NCI-H187 (cell line): ENCODE data around the gene METTL26.

Source experiments
- DNase-seq, 2 experiments: peaks; one replicate each; lab custom pipeline; 2025; lab: John Stamatoyannopoulos, UW

The METTL26 gene

GRCh38 chr16:674968-675883 is 39.1 kb upstream of the METTL26 start, which contains the start of gene RHBDL1:
Gene RHBDL1, plus strand, starts transcription at chr16:675671. Its CDS starts 120 bp downstream, at chr16:675791.
- DNase-seq, result no peak

DNA sequence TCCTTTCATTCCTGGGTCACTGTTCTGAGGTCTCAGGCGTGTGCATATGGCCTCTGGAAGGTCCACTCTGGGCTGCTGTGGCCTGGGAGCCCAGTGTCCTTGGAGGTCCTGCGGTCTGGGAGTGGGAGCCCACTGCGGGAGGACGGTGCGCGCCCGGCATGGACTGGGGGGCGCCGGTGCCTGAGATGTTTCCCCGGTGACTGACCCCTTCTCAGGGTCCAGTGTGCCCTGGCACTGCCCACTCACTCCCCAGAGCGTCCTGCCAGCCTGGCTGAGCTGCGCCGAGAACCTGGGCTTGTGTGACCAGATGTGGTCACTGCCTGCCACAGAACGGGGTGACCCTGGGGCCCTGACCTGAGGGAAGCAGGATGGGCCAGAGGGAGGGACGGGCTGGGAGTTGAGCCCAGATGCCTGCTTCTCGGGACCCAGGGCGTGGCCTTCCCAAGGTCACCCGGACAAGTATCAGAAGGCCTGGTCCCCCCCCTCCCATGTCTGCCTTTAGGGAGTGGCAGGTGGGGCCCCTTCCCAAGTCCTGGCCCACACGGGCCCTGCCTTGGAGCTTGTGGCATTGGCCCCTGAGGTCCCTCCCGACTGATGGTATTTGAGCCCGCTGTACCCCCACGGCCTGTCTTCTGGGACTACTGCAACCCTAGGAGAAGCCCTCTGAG is 38.2 kb upstream of the METTL26 start:
- no peak for DNase-seq

DNA sequence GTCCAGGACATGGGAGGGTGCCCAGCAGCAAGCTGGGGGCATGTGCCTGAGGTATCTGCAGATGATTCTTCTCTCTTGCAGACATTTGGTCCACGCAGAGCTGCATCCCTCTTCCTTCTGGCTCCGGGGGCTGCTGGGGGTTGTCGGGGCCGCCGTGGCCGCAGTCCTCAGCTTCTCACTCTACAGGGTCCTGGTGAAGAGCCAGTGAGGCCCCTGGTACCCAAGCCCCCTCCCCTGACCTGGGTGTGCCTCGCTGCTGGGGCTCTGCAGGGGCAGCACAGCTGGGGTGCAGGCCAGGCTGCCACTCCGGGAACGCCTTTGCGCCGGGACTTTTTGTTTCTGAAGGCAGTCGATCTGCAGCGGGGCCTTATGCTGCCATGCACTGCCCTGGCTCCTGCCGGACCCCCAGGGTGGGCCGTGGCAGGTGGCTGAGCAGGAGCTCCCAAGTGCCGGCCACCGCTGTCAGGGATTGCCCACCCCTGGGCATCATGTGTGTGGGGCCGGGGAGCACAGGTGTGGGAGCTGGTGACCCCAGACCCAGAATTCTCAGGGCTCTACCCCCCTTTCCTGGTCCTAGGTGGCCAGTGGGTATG is 37.4 kb upstream of the METTL26 start:
- no peak for DNase-seq

GRCh38 chr16:672851-673250 is 36.7 kb upstream of the METTL26 start:
- no peak for DNase-seq

DNA sequence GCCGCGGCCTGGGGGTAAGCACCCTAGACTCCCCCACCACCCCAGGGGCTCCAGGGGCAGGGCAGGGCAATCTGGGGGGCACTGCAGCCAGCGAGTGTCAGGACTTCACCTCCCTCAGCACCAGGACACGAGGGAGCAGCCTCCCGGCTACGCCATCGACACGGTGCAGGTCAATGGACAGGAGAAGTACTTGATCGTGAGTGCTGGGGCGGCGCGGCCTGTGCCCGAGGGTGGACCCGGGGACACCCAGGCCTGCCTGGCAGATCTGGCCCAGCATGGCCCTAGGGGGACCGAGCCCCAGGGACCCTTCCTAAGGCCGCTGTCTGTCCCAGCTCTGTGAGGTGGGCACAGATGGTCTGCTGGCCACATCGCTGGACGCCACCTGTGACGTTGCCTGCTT is 36.3 kb upstream of the METTL26 start:
- DNase-seq, result no peak

DNA sequence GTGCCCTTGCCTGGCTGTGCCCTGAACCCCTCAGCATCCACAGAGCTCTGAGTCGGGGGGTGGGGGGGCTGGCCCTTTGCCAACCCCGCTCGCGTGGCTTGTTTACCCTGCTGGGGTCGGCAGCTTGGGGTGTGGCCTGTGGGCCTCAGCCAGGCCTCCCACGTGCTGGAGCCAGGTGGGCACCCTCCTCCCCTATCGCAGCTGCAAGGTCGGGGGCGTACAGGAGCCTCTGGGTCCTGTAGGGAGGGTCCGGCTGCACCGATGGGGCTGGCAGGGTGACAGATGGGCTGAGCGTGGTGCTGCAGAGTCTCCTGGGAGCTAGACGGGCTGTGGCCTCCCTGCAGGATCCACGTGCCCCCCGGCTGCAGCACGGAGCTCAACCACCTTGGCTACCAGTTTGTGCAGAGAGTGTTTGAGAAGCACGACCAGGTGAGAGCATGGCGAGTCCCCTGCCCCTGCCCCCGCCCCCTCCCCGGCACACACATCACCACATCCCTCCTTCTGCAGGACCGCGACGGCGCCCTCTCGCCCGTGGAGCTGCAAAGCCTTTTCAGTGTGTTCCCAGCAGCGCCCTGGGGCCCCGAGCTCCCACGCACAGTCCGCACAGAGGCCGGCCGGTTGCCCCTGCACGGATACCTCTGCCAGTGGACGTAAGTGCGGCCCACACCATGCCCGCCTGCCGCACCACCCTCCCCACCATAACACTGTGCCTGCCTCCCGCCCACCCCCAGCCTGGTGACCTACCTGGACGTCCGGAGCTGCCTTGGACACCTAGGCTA is 35.4 kb upstream of the METTL26 start:
- DNase-seq, result no peak

- DNase-seq, result no peak
Observed at GRCh38 chr16:670485-671352, 34.6 kb upstream of the METTL26 start.

DNA sequence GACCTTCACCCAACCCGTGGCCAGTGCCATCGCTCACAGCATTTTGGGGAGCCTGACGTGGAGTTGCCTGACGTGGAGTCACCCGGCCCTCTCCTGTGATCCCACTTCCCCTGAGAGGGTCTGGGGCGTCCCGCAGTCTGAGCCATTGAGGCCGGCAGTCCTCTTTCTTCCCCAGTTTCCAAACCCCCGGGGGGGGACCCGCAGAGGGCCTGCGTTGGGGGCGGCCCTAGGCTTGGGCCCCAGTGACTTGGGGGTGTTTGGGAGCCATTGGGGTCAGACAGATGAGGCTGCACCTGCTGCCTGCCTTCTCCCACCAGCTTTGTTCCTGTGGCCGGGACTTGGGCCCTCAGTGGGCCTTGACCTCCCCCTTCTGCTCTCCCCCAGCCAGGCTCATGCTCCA is 33.6 kb upstream of the METTL26 start:
- DNase-seq, result no peak

- no peak for DNase-seq
Observed at GRCh38 chr16:668519-669171, 32.5 kb upstream of the METTL26 start.

DNA sequence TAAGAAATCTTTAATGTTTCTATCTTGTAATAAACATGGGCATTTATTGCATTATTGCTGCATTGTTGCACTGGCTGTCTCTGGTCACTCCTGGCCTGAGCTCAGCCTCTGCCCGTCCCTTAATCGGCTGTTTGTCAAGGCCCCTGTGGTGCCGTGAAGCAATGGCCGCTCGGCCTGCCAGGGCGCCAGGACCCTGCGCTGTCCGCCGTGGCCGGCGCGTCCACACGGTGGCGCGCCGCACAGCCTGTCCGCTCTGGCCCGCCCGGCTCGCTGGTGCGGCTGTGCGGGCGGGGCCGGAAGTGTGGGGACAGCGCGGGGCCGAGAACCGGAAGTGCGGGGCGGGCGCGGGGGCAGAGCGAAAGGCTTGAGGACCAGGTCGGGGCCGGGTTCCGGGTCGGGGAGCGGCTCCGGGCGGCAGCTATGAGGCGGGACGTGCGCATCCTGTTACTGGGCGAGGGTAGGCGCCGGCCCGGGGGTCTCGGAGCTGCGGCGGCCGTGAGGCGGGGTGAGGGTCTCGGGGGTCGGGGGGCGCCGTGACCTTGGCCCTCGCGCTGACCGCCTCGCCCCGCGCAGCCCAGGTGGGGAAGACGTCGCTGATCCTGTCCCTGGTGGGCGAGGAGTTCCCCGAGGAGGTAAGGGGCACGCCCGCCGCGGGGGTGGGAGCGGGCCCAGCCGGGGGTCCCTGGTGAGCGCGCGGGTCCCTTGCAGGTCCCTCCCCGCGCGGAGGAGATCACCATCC is 31.8 kb upstream of the METTL26 start, which contains the start of gene RHOT2:
Gene RHOT2, plus strand, starts transcription at position 353 of the 739 bp plus-strand sequence. Its CDS starts 68 bp downstream, at position 421.
- DNase-seq, result peak; percentile 88 to 95

DNA sequence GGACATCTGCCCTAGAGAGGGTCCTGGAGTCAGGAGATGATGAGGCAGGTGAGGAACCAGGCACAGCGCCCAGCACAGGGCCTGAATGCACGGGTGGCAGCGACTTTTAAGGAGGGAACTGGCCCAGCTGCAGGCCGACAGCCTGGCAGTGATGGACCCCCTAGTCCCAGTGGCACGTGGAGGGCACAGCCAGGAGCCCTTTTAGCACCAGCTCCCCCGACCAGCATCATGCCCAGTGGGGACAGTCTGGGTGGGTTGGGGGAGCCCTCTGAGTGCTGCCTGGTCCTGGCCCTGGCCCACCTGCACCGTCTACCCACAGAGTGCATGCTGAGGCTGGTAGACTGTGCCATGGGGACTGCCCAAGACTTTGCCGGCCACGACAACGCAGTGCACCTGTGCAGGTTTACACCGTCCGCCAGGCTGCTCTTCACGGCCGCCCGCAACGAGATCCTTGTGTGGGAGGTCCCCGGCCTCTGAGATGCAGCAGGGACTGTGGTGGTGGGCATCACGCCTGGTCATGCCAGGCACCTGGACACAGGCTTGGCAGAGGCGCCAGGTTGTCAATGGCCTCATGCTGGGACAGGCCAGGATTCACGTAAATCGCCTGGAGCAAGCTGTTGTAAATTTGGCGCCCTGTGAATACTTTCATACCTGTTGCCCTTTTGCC is 31.1 kb upstream of the METTL26 start:
- DNase-seq, result no peak

DNA sequence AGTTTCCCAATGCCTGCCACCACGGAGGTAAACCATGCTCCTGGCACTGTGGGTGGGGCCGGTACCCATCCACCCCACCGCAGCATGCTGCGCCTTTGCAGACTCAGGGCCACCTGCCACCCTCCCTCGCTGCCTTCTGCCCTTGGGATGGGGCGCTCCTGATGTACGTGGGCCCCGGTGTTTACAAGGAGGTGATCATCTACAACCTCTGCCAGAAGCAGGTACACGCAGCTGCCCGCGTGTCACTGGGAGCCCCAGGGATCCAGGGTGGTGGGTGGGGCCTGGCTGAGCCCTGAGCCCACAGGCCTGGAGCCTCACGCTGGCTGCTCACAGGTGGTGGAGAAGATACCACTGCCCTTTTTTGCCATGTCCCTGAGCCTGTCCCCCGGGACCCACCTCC is 30.5 kb upstream of the METTL26 start:
- DNase-seq, result no peak

- no peak for DNase-seq
Observed at GRCh38 chr16:662597-662996, 26.5 kb upstream of the METTL26 start.

DNA sequence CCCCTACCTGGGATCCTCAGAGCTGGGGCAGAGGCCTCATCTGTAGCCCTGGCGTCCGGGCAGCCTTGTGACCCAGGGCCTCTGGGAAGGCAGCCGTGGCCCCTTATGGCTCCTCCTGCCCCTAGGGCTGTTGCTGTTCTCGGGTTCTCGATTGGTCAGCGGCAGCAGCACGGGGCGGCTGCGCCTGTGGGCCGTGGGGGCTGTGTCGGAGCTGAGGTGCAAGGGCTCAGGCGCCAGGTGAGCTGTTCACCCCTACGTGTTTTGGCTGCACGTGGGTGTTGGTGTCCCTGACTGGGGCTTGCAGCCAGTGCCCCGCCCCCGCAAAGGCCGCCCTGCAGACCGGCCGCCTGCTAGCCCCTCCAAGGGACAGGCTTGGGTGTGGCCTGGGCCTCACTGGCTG is 26.0 kb upstream of the METTL26 start:
- DNase-seq, result no peak

DNA sequence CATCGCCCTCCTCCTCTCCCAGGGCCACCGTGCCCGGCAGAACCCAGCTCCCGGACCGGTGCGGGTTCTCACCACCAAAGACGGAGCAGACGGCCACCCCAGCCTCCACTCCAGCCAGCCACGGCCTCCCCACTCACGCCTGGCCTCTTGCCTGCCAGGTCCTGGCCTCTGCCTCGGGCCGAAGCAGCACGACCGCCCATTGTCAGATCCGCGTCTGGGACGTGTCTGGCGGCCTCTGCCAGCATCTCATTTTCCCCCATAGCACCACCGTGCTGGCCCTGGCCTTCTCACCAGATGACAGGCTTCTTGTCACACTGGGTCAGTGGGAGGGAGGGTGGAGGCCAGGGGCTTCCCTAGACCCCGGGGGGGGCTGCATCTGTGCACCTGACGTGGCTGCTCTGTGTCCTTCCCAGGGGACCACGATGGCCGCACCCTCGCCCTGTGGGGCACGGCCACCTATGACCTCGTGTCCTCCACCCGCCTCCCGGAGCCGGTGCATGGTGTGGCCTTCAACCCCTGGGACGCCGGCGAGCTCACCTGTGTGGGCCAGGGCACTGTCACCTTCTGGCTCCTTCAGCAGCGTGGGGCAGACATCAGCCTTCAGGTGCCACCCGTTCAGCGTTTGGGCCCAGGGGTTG is 25.2 kb upstream of the METTL26 start:
- no peak for DNase-seq

GRCh38 chr16:660459-661183 is 24.5 kb upstream of the METTL26 start:
- peak; percentile 81 to 90 for DNase-seq

DNA sequence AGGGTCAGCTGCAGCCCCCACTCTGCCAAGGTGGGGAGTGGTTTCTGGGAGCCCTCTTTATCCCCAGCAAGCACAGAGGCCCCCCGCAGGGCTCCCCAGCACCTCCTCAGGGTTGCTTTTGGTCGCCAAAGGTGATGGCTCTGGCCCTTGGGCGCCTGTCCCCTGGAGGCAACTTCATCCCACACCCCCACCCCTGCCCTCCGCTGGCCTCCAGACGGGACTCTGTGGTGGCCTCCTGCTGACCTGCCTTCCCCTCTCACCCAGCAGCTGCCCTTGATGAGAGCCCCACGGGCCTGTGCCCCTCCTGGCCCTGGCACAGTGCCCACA is 24.0 kb upstream of the METTL26 start:
- no peak for DNase-seq

DNA sequence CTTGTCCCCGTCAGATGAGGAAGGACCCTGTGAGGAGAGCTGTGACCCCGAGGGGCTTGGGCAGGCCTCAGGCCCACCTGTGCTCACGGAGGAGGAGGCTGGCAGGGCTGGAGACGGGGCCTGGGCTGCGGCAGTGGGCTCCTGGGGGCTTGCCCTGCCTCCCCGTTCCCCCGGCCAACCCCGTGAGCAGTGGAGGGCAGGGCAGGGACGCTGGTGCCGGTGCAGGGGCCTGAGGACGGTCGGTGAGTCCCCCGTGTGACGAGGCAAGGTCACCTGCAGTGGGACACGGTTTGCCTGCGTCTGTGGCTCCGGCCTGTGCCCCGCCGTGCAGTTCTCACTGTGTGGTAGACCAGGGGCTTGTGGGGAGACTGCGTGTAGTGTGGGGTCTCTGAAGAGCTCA is 23.5 kb upstream of the METTL26 start:
- DNase-seq, result no peak
